ENCODE data around the gene OR7G2.
"Not testable (repeated sequence)": the region's sequence is repeated elsewhere in the genome, so short reads cannot be mapped to it uniquely, and the experiment has no call there.

Gene OR7G2

DNA sequence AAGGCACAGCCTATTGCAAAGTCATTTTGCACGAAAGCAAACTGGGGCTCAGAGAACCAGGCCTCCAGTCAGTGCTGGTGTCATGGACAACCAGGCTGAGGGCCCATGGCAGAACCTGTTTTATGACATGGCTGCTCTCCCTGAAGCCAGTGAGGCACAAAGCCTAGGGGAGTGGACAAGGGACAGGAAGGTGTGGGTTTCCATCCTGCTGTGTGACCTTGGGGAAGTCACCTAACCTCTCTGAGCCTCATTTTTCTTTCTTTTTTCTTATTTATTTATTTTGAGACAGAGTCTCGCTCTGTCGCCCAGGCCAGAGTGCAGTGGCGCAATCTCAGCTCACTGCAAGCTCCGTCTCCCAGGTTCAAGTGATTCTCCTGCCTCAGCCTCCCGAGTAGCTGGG, 35.6 kb downstream of the OR7G2 start:
- DNase-seq: not testable (repeated sequence)

DNA sequence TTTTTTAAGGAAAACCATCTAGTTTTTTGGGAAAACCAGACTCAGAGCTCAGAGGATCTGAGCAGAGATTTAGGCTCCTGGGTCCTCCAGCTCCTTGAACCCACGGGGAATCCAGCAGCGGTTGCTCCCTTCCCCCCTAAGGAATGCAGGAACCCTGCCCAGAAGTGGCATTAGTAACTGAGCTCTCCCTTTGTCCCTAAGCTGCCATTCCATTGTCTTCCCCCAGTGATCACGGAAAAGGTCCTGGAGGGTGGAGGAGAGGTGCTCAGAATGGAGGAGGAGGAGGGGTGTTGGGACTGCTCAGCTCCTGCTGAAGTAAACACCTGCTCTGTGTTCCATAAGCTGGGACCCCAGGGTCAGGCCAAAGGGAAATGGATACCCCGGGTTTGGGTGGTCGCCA, 37.2 kb downstream of the OR7G2 start:
- DNase-seq: no peak

DNA sequence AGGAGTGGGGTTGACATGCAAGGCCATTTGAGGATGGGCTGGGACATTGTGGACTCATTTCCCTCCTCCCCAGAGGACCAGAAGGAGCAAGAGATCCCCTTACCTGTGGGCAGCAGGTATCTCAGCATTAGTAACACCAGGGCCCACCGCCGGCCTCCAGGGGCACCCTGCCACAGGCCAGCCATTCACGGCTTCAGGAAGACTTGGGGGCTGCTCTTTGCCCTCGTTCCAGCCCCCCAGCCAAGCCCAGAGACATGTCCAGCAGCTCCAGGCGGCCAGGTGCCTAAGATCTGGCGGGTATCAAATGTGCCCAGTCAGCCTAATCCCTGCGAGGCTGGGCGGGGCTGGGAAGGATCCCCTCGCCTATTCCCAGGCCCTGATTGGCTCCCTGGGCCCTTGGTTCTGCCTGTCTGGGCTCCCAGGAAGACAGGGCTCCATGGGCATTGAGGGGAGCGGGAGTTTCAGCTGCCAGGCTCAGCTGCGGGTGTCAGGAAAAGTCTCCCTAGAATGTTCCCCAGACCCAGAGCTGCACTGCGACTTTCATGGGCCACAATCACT, 41.7 kb downstream of the OR7G2 start:
- DNase-seq: no peak

DNA sequence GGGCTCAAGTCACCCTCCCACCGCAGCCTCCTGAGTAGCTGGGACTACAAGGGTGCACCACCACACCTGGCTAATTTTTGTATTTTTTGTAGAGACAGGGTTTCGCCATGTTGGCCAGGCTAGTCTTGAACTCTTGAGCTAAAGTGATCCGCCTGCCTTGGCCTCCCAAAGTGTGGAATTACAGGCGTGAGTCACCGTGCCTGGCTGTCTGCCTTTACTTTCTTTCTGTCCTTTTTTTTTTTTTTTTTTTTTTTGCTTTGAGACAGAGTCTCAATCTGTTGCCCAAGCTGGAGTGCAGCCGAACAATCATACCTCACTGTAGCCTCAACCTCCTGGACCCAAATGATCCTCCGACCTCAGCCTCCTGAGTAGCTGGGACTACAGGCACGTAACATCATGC, 45.4 kb downstream of the OR7G2 start:
- no peak for DNase-seq

DNA sequence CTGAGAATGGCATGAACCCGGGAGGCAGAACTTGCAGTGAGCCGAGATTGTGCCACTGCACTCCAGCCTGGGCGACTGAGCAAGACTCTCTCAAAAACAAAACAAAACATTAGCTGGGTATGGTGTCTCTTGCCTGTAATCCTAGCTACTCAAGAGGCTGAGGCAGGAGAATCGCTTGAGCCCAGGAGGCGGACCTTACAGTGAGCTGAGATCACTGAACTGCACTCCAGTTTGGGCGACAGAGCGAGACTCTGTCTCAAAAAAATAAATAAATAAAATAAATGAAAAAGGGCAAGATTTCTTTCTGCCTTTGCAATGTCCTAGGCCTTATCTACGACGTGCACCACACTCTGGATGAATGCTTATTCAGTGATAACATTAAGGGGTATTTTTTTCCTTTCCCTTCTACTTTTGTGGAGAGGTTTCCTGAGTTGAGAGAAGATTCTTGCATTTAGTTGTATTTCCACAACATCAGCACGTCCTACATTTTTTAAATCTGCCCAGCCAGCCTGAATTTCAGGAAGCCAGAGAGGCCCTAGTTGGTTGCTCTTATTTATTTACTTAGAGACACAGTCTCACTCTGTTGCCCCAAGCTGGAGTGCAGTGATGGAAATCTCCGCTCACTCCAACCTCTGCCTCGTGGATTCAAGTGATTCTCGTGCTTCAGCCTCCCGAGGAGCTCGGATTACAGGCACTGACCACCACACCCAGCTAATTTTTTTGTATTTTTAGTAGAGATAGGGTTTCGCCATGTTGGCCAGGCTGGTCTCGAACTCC, 46.5 kb downstream of the OR7G2 start:
- no peak for DNase-seq

DNA sequence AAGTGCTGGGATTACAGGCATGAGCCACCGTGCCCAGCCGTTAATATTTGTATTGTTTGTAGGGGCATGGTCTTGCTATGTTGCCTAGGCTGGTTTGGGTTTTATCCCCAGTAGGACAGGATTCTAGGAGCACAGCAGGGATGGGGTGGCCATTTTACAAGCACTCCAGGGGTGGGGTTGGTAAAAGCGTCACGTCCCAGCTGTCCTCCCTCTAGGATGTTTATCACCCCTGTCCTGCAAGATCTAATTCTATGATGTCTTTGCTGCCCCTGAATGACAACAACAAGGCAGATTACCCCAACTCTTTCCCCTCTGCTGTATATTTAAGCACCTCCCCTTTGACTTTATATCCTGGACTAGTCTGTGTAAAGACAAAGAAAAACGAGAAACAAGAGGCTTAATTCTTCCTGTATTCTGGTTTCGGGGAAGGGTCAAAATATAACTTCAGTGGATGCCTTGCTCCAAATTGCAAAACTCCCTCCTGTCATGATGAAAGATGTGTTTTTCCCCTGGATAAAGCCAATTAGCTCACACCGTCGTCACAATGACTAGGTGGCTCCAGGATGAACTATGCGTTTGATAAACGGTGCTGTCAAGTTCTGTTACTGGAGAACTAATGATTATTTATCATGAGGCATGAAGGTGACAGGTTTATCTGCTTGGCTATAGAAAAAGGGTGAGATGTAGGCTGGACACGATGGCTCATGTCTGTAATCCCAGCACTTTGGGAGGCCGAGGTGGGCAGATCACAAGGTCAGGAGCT, 48.2 kb downstream of the OR7G2 start:
- DNase-seq: no peak

DNA sequence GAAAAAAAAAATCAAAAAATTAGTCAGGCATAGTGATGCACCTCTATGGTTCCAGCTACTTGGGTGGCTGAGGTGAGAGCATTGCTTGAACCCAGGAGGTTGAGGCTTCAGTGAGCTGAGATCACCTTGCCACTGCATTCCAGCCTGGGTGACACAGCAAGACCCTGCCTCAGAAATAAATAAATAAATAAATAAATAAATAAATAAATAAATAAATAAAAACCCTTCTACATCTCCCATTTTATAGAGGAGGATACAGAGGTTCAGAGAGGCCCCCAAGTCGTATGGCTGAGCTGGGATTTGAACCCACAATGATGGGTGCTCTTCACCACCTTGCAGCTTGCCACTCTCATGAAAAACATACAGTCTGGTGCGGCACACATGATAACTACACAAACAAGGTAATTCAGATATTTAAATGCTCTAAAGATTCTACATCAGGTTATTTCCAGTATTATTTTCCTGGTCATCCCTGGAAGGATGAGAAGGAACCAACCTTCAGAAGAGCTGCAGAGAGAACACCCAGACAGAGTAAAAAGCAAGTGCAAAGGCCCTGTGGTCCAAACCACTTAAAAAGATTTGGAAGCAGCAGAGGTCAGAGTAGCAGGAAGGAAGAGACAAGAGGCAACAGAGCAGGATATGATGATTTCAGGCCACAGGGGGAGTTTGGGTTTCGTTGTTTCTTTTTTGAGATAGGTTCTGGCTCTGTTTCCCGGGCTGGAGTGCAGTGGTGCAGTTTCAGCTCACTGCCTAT, 49.6 kb downstream of the OR7G2 start:
- no peak for DNase-seq

DNA sequence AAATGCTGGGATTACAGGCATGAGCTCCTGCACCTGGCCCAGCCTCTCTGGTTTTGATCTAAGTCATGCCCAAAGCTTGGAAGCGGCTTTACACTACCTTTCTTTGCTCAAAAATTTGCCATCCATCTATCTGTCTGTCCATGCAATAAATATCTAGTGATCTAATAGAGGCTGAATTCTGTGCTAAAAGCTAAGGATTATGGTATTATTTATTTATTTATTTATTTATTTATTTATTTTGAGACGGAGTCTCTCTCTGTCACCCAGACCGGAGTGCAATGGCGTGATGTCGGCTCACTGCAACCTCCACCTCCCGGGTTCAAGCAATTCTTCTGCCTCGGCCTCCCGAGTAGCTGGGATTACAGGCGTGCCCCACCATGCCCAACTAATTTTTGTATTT, 51.1 kb downstream of the OR7G2 start:
- not testable (repeated sequence) for DNase-seq

DNA sequence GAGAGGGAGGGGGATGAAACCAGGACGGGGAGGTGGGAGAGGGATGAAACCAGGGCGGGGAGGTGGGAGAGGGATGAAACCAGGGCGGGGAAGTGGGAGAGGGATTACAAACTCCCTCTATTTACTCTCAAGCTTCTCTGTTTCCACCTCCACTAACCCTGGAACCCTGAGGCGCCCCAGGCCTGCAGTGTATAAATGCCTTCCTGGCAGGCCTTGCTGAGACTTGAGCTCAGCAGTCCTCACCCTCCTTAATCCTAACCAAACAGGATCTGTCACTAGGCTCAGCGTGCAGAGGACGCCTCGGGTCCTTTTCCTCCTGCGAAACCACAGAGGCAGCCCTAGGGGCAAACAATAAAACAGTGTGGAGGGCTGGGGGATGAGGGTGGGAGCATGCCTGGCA, 52.5 kb downstream of the OR7G2 start:
- no peak for DNase-seq

DNA sequence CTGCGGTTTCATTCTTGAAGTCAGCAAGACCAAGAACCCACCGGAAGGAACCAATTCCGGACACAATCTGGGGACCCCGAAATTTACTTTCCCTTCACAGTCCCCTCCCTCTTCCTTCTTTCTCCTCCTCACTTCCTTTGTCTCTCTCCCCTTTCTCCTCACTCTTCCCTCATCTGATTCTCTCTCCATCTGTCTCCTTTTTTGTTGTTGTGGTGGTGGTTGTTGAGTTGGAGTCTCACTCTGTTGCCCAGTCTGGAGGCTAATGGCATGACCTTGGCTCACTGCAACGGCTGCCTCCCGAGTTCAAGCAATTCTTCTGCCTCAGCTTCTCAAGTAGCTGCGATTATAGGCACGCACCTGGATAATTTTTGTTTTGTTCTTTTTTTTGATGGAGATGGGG, 53.1 kb downstream of the OR7G2 start:
- no peak for DNase-seq

DNA sequence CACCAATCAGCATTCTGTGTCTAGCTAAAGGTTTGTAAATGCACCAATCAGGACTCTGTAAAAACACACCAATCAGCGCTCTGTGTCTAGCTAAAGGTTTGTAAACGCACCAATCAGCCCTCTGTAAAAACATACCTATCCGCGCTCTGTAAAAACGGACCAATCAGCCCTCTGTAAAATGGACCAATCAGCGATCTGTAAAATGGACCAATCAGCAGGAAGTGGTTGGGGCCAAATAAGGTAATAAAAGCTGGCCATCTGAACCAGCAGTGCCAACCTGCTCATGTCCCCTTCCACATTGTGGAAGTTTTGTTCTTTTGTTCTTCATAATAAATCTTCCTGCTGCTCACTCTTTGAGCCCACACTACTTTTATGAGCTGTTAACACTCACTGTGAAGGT, 53.6 kb downstream of the OR7G2 start:
- DNase-seq: not testable (repeated sequence)

DNA sequence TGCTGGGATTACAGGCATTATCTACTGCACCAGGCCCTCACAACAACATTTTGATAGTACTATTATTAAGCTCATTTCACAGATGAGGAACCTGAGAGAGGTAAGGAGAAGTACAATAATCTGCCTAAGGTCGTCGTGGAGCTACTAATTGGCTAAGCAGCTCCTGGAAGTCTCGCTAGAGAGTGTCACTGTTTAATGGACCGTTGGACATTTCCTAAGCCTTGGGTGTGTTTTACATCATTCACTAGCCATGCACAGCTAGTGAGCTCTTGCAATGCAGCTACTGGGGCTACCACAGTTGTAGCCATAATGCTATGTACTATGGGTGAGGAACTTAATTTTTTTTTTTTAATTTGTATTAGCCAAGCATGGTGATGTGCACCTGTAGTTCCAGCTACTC, 54.4 kb downstream of the OR7G2 start:
- DNase-seq: no peak
